Suppressor macrophage treated with lipopolysaccharide for 4 hours (primary cell): ENCODE measurements around the gene SMCO4.
"Not testable (repeated sequence)": the region's sequence is repeated elsewhere in the genome, so short reads cannot be mapped to it uniquely, and the experiment has no call there.

Experiments used
- DNase-seq: peaks from one replicate; pipeline ENCODE4 v3.0.0-alpha.2; 2020

SMCO4 gene, protein sequence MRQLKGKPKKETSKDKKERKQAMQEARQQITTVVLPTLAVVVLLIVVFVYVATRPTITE

DNA sequence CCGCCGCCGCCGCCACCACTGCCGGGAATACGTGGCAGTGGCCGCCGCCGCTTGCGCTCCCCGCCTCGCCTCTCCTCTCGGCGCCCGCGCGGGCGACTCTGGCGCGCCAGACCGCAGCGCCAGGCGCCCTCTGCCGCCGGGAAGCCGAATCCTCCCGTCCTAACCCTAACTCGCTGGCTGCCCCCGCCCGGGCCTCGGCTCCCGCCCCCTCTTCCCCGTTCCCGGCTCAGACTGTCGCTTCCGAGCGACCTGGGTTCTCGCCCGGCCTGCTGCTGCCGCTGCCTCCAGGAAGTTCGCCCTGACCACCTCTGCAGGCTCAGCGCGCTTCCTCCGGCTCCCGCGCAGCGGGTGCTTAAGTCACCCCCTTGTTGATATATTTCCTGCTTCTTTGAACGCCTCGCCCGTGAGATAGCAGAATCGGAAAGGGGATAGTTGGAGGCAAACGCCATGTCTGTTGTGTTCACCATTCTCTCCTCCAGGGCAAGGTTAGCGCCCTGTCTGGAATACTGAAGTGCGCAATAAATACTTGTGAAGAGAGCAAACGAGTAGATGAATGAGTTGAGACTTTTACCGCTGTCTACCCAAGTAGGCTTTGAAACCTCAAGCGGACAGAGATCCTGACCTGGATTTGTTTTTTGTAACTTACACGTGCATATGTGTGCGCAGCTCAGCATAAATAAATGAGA is at the start of gene SMCO4:
Gene SMCO4, minus strand, starts transcription at position 100 of the 686 bp plus-strand sequence. CDS start 64,202 bp downstream, outside the sequence.
- DNase-seq: peak; percentile 93

DNA sequence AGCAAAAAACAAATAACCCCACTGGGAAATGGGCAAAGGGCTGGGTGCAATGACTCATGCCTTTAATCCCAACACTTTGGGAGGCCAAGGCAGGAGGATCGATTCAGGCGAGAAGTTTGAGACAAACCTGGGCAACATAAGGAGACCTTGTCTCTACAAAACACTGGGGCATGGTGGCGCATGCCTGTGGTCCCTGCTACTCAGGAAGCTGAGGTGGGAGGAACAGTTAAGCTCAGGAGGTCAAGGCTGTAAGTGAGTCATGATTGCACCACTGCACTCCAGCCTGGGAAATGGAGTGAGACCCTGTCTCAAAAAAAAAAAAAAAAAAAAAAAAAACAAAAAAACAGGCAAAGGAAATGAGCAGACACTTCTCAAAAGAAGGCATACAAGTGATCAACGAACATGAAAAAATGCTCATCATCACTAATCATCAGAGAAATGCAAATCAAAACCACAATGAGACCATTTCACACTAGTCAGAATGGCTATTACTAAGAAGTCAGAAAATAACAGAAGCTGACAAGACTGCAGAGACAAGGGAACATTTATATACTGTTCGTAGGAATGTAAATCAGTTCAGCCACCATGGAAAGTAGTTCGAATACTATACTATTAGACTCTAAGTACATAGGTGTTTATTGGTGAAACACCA is 48.2 kb upstream of the SMCO4 start:
- DNase-seq: peak; percentile 53

DNA sequence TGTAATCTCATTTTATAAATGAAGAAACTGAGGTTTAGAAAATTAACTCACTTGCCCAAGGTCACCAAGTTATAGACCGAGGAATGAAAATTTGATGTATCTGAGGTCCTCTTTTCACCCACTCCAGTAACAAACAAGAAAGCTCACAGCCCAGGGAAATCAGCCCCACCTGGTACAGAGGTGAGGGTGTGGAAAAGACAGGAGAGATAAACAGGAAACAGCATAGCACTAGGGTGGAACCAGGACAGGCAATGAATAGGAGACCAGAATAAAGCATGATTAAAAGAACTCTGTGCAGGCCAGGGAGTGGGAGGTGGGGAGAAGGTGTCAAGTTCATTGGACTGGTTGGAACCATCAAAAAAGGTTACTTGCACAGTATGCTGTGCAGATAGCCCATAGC is 46.2 kb upstream of the SMCO4 start:
- DNase-seq: no peak

DNA sequence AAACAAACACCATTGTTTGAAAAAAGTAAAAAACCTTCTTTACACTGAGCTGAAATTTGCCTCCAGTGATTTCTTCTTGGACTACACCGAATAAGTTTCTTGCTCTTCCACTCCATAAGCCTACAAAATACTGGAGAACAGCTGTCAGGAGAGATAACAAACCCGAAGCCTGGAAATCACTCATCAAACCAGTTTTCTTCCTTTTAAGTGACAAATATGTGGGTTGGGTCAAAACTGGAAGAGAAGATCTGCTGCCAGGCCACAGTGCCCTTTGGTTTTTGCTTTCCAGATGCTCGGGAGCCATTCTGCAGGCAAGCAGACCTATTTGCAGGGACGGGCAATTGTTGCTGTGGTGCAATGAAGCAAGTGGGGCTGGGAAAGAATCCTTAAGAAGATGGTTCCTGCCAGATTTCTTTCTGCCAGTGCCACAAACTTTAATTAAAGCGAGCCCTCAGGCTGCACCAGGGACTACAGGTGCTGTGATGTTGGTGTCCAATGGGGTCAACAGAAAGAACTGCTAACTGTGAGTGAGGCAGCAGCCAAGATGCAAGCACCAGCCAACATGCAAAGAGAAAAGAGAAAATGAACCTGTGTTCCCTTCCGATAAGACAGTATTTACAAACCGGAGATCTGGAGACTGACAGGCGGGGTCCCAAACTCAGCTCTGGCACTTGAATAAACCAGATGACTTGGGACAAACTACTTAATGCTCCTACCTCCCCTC is 44.8 kb upstream of the SMCO4 start:
- no peak for DNase-seq

DNA sequence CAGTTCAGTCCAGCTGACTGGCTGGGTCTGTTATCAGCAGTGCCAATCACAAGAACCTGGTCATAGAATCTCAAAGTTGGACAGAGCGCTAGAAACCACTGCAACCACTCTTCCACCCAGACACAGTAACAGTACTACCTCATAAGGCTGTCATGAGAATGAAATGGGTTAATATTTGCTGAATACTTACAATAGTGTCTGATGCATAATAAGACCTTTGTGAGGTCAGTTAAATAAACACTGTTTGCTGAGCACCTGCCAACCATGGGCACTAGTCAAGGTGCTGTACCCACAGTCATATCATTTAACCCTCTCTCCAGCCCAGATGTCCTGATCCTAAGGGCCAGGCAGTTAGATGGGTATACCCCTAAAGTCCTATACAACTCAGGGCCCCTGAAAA is 44.2 kb upstream of the SMCO4 start:
- not testable (repeated sequence) for DNase-seq

DNA sequence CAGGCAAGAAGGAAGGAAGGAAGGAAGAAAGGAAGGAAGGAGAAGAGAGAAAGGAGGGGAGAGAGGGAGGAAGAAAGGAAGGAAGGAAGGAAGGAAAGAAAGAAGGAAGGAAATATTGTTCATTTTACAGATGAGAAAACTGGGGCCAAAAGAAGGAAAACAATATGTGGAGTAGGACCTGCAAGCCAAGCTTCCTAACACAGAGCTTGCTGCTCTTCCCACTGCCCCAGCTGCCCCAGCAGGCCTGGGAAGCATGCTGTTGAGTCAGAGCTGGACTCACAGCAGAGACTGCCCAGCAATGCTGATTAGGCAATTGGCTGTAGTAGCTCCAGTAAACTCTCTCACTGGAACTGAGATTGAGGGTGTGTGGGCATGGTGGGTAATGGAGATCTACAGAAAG is 42.6 kb upstream of the SMCO4 start:
- DNase-seq: peak; percentile 67

DNA sequence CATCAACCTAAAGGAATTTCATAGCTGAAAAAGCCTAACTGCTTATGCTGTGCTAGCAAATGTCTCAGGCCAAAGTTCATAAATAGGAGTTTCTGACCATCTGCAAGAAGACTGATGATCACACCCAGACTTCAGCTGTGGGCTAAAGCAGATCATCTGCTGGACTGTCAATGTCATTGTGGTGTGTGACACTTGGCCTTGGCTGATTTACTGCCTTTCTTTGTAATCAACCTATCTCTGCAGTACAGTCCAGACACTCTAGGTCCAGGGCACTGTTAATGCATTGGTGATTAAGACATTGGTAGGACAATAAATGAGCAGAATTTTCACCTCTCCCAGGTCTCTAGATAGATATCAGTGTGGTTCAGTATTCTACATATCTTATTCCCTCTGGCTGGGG is 40.3 kb upstream of the SMCO4 start:
- DNase-seq: no peak

DNA sequence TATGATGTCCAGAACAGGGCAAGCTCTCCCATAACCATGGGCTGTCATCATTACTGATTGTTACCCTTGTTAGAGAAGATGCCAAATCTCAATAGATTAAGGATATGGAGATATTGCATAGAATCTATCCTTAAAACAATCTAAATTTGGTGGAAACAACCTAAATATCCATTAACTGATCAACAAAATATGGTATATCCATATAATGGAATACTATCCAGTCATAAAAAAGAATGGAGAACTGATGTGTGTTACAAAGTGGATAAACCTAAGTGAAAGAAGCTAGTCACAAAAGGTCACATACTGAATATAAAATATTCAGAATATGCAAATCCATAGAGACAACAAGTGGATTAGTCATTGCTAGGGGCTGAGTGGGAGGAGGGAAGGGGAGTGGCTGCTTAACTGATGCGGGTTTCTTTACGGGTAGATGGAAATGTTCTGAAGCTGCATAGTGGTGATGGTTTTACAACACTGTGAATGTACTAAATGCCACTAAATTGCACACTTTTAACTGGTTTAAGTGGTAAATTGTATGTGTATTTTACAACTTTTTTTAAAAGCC is 36.1 kb upstream of the SMCO4 start:
- peak; percentile 28 for DNase-seq

DNA sequence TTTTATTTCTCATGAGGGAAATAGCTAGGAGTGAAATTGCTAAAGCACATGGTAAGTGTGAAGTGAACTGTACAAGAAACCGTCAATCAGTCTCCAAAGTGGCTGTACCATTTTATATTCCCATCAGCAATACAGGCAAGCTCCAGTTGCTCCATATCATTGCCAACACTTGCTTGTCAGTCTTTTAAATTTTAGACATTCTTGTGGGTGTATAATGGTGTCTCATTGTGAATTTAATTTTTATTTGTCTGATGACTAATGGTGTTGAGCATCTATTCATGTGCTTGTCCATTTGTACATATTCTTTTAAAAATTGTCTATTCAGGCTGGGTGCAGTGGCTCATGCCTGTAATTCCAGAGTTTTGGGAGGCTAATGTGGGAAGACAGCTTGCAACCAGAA is 34.1 kb upstream of the SMCO4 start:
- no peak for DNase-seq

DNA sequence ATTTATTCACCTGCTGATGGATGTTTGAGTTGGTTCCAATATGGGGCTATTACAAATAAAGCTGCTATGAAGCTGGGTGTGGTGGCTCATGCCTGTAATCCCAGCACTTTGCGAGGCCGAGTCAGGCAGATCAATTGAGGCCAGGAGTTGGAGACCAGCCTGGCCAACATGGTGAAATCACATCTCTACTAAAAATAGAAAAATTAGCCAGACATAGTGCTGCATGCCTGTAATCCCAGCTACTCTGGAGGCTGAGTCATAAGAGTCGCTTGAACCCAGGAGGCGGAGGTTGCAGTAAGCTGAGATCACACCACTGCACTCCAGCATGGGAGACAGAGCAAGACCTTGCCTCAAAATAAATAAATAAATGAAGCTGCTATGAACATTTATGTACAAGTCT is 33.7 kb upstream of the SMCO4 start:
- DNase-seq: peak; percentile 6

DNA sequence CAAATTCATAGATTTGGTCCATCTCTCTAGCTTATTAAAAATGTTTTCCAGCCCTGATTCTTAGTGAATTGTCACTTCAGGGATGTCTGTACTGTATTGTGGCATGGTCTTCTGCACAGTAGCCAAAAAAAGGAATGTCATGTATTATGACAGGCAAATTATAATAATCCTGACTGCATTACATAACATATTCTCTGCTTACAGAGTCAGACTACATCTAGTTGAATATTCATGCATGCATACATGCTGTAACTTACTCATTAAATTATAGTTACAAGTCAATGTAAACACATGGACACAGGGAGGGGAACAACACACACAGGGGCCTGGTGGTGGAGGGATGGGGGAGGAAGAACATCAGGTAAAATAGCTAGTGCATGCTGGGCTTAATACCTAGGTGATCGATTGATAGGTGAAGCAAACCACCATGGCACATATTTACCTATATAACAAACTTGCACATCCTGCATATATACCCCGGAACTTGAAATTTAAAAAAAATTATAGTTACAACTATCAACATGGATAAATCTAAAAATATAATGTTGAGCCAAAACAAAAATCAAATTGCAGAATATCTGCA is 31.5 kb upstream of the SMCO4 start:
- no peak for DNase-seq

DNA sequence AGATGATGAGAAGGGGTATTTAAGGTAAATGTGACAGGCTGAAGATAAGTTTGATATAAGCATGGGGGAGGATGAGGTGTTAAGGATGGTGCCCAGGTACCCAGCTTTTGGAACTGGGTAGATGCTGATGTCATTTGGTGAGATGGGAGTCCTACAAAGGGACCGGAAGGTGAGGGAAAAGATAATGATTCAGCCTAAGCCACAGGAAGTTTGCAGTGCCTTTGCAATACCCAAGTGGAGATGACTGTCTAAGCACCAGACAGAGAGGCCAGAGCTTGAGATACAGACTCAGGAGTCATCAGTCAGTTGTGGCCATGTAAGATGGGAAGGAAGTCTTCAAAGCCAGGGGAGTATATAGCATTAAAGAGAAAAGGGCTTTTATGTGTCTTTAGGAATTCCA is 30.0 kb upstream of the SMCO4 start:
- no peak for DNase-seq

DNA sequence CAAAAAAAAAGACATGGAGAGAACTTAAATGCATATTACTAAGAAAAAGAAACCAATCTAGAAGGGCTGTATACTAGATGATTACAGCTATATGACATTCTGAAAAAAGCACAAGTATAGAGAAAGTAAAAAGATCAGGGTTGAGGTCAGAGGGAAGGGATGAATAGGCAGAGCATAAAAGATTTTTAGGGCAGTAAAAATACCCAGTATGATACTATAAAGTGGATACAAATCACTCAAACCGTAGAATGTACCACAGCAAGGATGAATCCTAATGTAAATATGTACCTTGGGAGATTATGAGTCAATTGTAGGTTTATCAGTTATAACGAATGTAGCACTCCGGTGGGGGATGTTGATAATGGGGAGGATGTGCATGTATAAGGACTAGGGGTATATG is 29.4 kb upstream of the SMCO4 start:
- no peak for DNase-seq

DNA sequence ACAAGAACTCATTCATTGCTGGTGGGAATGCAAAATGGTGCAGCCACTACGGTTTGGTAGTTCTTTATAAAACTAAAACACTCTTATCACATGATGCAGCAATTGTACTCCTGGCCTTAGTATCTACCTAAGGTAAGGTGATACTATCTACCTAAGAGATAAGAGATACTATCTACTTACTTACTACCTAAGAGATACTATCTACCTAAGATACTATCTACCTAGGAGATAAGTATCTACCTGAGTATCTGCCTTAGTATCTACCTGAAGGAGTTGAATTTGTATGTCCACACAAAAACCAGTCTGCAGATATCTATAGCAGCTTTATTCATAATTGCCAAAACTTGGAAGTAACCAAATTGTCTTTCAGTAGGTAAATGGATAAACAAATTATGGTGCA is 29.0 kb upstream of the SMCO4 start:
- DNase-seq: no peak

DNA sequence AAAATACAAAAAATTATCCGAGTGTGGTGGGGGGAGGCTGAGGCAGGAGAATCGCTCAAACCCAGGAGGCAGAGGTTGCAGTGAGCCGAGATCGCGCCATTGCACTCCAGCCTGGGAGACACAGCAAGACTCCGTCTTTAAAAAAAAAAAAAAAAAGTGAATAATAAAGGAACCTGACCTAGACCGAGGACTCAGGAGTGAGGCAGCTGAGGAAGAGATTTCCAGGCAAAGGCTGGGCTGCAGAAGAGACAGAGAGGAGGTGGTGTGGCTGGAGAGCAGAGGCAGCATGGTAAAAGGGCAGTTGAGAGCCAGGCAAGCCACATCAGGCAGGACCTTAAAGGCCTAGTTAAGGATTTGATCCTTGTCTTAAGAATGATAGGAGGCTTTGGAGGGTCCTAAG is 28.4 kb upstream of the SMCO4 start:
- no peak for DNase-seq

DNA sequence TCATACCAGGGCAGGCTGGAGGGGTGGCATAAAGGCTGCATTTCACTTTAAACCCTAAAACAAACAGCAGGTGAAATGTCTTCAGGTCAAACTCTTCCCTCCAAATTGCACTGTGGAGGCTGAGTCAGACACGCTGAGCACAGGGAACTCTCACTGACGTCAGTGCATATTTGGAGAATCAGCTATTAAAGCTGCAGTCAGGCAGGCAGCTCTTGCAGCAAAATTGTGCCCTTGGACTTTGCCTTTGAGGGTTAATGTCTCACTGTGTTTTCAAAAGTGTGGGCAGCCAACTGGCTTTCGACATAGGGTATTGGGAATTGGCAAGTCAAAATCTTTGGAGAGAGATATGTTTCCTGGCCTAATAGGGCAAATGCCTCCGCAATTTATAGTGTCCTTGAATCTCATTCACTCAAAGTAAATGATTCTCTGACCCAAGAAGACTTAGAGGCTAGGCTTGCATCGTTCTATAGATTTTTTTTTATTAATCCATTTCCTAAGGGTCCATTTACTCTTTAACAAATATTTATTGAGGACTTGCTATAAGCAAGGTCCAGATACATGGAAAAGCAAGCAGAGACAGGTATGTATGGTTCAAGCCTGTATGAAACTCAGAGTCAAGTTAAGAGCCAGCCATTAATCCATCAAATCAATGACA is 27.7 kb upstream of the SMCO4 start:
- no peak for DNase-seq

DNA sequence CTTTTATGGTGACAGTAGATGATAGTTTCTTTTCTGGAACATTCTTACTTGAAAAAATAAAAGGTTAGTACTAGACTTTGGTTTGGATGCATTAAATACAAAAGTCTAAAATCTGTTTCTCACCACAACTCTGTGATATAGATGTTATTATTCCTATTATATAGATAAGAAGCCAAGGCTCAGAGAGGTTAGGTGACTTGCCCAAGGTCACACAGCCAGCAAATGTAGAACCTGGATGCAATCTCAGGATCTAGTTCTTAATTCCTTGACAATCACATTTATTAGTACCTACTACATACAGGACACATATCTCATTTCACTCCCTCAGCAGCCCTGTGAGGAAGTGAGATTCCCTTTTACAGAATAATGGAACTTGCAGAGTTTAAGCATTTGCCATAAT is 26.3 kb upstream of the SMCO4 start:
- DNase-seq: no peak

DNA sequence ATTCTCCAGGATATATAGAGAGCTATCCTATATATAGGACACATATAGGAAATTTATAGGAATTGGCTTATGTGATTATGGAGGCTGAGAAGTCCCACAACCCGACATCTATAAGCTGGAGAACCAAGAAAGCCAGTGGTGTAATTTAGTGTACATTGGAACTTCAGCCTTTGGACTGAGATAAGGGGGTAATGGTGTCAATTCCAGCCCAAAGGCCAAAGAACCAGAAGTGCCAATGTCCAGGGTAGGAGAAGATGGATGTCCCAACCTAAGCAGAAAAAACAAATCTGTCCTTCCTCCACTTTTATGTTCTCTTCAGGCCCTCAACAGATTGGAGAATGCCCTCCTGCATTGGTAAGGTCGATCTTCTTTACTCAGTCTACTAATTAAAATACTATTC is 25.5 kb upstream of the SMCO4 start:
- DNase-seq: no peak

DNA sequence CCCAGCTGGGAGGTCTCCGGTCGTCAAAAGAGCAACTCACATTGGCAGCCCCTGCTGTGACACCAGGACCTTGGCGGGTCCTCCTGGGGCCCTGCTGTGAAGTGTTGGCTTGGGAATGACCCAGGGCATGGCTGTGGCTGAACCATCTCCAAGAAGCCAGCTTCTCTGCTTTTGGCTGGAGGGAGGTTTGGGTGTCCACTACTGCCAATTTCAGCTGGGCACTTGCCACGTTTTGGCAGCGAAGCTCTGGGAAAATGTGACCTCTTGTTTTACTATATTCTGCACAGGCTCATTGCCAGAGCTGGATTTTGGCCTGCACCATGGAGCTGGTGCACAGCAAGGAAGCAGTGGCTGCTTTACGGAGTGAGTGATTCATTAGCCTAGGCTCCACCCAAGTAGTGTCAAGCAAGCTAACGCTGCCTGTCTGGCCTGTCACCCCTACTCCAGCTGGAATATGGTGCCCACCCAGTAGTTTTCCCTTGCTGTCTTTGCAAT is 24.3 kb upstream of the SMCO4 start:
- DNase-seq: no peak

DNA sequence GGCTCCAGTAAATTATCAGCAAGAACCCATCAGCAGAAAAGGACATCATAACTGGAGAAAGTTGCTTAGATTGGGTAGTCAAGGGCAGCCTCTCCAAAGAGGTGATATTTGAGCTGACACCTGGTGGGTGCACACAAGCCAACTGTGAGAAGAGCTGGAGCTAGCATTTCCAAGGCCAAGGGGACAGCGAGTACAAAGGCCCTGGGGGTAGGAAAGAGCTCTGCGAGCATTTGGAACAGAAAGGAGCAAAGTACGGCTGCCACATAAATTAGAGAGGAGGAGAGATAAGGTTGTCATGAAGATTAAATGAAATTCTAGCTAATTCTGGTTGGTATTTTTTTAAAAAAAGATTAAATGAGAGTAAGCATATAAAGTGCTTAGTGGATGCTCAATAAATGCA is 21.7 kb upstream of the SMCO4 start:
- no peak for DNase-seq

DNA sequence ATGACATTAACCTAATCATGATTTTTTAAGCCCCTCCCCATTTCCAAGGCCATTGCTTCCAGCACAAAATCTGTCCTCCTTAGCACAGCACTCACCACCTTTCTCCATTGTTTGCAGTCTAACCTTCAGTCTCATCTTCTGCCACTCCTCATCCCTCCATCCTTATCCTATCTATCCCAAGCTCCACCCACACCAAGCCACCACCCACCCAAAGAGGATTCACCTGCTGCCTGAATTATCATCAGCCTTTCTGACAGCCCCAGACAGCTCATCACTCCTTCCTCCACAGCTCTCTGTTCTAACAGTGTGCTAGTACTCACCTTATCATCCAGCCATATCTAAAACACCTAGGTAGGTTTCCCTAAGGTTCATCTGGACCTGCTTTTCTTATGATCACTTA is 20.7 kb upstream of the SMCO4 start:
- DNase-seq: no peak

DNA sequence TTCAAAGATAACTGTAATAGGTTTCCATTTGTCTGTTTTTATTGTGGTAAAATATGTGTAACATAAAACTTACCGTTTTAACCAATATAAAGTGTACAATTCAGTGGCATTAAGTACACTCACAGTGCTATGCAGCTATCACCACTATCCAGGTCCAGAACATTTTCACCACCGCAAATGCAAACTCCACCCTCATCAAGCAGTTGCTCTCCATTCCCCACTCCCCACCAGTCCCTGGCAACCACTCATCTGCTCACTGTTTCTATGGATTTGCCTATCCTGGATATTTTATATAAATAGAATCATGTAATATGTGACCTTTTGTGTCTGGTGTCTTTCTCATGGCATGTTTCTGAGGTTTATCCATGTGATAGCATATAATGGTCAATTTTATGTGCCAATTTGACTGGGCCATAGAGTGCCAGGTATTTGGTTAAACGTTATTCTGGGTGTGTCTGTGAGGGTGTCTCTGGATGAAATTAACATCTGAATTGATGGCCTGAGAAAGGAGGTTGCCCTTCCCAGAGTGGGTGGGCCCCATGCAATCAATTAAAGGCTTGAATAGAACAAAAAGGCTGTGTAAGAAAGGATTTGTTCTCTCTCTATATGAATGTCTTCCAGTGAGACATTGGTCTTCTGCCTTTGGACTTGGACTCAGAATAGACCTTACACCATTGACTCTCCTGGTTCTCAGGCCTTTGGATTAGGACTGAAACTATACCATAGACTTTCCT is 17.2 kb upstream of the SMCO4 start:
- DNase-seq: no peak
